Measurements from ENCODE around the gene GXYLT2.

GRCh38 chr3:72995337-72995736, 107.5 kb downstream of the GXYLT2 start:
- TF ChIP-seq EZH2 (IDR thresholded peaks at IDR 0.05; ENCODE audit: low read depth, unreplicated experiment), result no peak
- TF ChIP-seq POLR2AphosphoS5 (IDR thresholded peaks at IDR 0.05; ENCODE audit: low read depth), result no peak
- no peak for TF ChIP-seq REST (IDR thresholded peaks at IDR 0.05; ENCODE audit: unreplicated experiment)
- no peak for TF ChIP-seq CTCF (conservative IDR thresholded peaks at IDR 0.05; ENCODE audit: low read depth in 2 of 2)
- TF ChIP-seq STAT1 (IDR thresholded peaks at IDR 0.05; ENCODE audit: unreplicated experiment), result no peak
- no peak for TF ChIP-seq ZNF114 (CRISPR knock-in tag; IDR thresholded peaks at IDR 0.05)
- no peak for TF ChIP-seq JUNB (IDR thresholded peaks at IDR 0.05; ENCODE audit: unreplicated experiment)
- no peak for TF ChIP-seq ETS1 (IDR thresholded peaks at IDR 0.05)
- no peak for TF ChIP-seq ZNF331 (CRISPR knock-in tag; IDR thresholded peaks at IDR 0.05; ENCODE audit: low read depth)
- no peak for TF ChIP-seq EZH2phosphoT487 (IDR thresholded peaks at IDR 0.05; ENCODE audit: unreplicated experiment)
- TF ChIP-seq CREB1 (CRISPR knock-in tag; IDR thresholded peaks at IDR 0.05; ENCODE audit: low read depth), result no peak
- TF ChIP-seq, protein P1, sequence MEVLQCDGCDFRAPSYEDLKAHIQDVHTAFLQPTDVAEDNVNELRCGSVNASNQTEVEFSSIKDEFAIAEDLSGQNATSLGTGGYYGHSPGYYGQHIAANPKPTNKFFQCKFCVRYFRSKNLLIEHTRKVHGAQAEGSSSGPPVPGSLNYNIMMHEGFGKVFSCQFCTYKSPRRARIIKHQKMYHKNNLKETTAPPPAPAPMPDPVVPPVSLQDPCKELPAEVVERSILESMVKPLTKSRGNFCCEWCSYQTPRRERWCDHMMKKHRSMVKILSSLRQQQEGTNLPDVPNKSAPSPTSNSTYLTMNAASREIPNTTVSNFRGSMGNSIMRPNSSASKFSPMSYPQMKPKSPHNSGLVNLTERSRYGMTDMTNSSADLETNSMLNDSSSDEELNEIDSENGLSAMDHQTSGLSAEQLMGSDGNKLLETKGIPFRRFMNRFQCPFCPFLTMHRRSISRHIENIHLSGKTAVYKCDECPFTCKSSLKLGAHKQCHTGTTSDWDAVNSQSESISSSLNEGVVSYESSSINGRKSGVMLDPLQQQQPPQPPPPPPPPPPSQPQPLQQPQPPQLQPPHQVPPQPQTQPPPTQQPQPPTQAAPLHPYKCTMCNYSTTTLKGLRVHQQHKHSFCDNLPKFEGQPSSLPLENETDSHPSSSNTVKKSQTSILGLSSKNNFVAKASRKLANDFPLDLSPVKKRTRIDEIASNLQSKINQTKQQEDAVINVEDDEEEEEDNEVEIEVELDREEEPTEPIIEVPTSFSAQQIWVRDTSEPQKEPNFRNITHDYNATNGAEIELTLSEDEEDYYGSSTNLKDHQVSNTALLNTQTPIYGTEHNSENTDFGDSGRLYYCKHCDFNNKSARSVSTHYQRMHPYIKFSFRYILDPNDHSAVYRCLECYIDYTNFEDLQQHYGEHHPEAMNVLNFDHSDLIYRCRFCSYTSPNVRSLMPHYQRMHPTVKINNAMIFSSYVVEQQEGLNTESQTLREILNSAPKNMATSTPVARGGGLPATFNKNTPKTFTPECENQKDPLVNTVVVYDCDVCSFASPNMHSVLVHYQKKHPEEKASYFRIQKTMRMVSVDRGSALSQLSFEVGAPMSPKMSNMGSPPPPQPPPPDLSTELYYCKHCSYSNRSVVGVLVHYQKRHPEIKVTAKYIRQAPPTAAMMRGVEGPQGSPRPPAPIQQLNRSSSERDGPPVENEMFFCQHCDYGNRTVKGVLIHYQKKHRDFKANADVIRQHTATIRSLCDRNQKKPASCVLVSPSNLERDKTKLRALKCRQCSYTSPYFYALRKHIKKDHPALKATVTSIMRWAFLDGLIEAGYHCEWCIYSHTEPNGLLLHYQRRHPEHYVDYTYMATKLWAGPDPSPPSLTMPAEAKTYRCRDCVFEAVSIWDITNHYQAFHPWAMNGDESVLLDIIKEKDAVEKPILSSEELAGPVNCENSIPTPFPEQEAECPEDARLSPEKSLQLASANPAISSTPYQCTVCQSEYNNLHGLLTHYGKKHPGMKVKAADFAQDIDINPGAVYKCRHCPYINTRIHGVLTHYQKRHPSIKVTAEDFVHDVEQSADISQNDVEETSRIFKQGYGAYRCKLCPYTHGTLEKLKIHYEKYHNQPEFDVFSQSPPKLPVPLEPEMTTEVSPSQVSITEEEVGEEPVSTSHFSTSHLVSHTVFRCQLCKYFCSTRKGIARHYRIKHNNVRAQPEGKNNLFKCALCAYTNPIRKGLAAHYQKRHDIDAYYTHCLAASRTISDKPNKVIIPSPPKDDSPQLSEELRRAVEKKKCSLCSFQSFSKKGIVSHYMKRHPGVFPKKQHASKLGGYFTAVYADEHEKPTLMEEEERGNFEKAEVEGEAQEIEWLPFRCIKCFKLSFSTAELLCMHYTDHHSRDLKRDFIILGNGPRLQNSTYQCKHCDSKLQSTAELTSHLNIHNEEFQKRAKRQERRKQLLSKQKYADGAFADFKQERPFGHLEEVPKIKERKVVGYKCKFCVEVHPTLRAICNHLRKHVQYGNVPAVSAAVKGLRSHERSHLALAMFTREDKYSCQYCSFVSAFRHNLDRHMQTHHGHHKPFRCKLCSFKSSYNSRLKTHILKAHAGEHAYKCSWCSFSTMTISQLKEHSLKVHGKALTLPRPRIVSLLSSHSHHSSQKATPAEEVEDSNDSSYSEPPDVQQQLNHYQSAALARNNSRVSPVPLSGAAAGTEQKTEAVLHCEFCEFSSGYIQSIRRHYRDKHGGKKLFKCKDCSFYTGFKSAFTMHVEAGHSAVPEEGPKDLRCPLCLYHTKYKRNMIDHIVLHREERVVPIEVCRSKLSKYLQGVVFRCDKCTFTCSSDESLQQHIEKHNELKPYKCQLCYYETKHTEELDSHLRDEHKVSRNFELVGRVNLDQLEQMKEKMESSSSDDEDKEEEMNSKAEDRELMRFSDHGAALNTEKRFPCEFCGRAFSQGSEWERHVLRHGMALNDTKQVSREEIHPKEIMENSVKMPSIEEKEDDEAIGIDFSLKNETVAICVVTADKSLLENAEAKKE (CRISPR knock-in tag; IDR thresholded peaks at IDR 0.05), result no peak

Data from GM23338 (cell line).